Hepatocyte (in vitro differentiated cells): ENCODE data around the gene KRTAP9-6. TPM values are rescaled to one million over a fixed set of nuclear protein-coding genes. Genes with fewer than 3 reads are reported as not detected.

Source experiments
- DNase-seq: peaks from one replicate; pipeline ENCODE4 v3.0.0-alpha.2; 2016; ENCODE audit warnings: low spot score
- H2AFZ ChIP-seq: fragments of 200-600 bp; sonication (generic); 2 replicates; pipeline ENCODE4 v1.6.0; 2016; ENCODE audit warnings: antibody characterized with exemption, mild to moderate bottlenecking
- H3K27ac ChIP-seq: fragments of 200-600 bp; sonication (generic); 2 replicates; pipeline ENCODE4 v1.5.1; 2016; ENCODE audit warnings: mild to moderate bottlenecking
- H3K27me3 ChIP-seq: fragments of 200-600 bp; sonication (generic); 2 replicates; pipeline ENCODE4 v1.6.1; 2016
- H3K36me3 ChIP-seq: fragments of 200-600 bp; sonication (generic); replicated peaks from 2 replicates; pipeline ENCODE4 v1.5.1; 2016; ENCODE audit warnings: low read depth; ENCODE audit not compliant: insufficient read depth
- H3K4me1 ChIP-seq: fragments of 200-600 bp; sonication (generic); 2 replicates; pipeline ENCODE4 v1.5.1; 2016; ENCODE audit warnings: mild to moderate bottlenecking, moderate library complexity; ENCODE audit not compliant: insufficient read depth
- H3K4me2 ChIP-seq: fragments of 200-600 bp; sonication (generic); 2 replicates; pipeline ENCODE4 v1.6.0; 2016
- H3K4me3 ChIP-seq: fragments of 200-600 bp; sonication (generic); 2 replicates; pipeline ENCODE4 v1.5.1; 2016; ENCODE audit warnings: mild to moderate bottlenecking
- H3K79me2 ChIP-seq: fragments of 200-600 bp; sonication (generic); 2 replicates; pipeline ENCODE4 v1.6.0; 2017; ENCODE audit warnings: mild to moderate bottlenecking
- H3K9me2 ChIP-seq: fragments of 200-600 bp; sonication (generic); replicated peaks from 2 replicates; pipeline ENCODE4 v1.6.0; 2017; ENCODE audit warnings: mild to moderate bottlenecking; ENCODE audit not compliant: insufficient read depth
- H3K9me3 ChIP-seq: fragments of 200-600 bp; sonication (generic); 2 replicates; pipeline ENCODE4 v1.5.1; 2016; ENCODE audit warnings: low read depth, mild to moderate bottlenecking
- H4K20me1 ChIP-seq: fragments of 200-600 bp; sonication (generic); 2 replicates; pipeline ENCODE4 v1.6.0; 2016; ENCODE audit warnings: mild to moderate bottlenecking; ENCODE audit not compliant: insufficient read depth, poor library complexity, severe bottlenecking
- CTCF ChIP-seq: fragments of 200-600 bp; sonication (generic); IDR thresholded peaks from 2 replicates; pipeline ENCODE4 v1.5.1; 2016; ENCODE audit warnings: antibody characterized with exemption, mild to moderate bottlenecking; ENCODE audit not compliant: poor library complexity
- EZH2 ChIP-seq: fragments of 200-600 bp; sonication (generic); IDR thresholded peaks from 2 replicates; pipeline ENCODE4 v1.6.1; 2016; ENCODE audit warnings: antibody characterized with exemption, mild to moderate bottlenecking, borderline replicate concordance
- EZH2phosphoT487 ChIP-seq: fragments of 200-600 bp; sonication (generic); IDR thresholded peaks from one replicate; pipeline ENCODE4 v1.6.1; 2018; ENCODE audit warnings: antibody characterized with exemption, mild to moderate bottlenecking, low read depth, moderate library complexity; ENCODE audit not compliant: unreplicated experiment, severe bottlenecking
- WGBS: methylation state at CpG from one replicate; pipeline ENCODE4 v1.1.6; 2016; ENCODE audit warnings: low lambda C conversion rate; ENCODE audit errors: missing lambda C conversion rate; 5-methylcytosine and 5-hydroxymethylcytosine counted together
- polyA plus RNA-seq: library from polyadenylated mRNA; unstranded; fragments of >200 nt; fragmentation: Nextera tagmentation; extraction: Ambion mirVana; gene quantifications from 2 replicates; pipeline ENCODE4 v1.2.1, GENCODE V29; 2016
- total RNA-seq: library from RNA; depleted of rRNA; stranded (reverse); fragments of >200 nt; gene quantifications from 2 replicates; pipeline ENCODE4 v1.2.3, GENCODE V29; 2014

The KRTAP9-6 gene
- total and polyA plus RNA-seq, 2 experiments from 2014 or later: not detected

GRCh38 chr17:41302981-41303380 lies 37.8 kb downstream of the KRTAP9-6 start:
- H3K27ac ChIP-seq: no peak overlapping the region
- no peak overlapping the region for H2AFZ ChIP-seq
- WGBS: 92% methylated on average over 4 of the region's 4 CpGs
- DNase-seq: no peak
- H3K4me2 ChIP-seq: no peak overlapping the region
- H3K27me3 ChIP-seq: no peaks in the 10 kb centered on the region
- H3K9me3 ChIP-seq: no peaks in the 10 kb centered on the region
- no peaks in the 10 kb centered on the region for H4K20me1 ChIP-seq
- no peak overlapping the region for H3K4me3 ChIP-seq
- no peaks in the 10 kb centered on the region for H3K4me1 ChIP-seq
- H3K36me3 ChIP-seq: no peaks in the 10 kb centered on the region
- H3K9me2 ChIP-seq: no peaks in the 10 kb centered on the region
- H3K79me2 ChIP-seq: no peaks in the 10 kb centered on the region
- TF ChIP-seq EZH2 (no peak), CTCF (no peak), EZH2phosphoT487 (no peak)

GRCh38 chr17:41304091-41304490 lies 38.9 kb downstream of the KRTAP9-6 start:
- no peaks in the 10 kb centered on the region for H3K9me2 ChIP-seq
- 89% methylated on average over 12 of the region's 12 CpGs for WGBS
- H4K20me1 ChIP-seq: no peaks in the 10 kb centered on the region

GRCh38 chr17:41307647-41308046 lies 42.5 kb downstream of the KRTAP9-6 start:
- no peak overlapping the region for H3K4me2 ChIP-seq
- no peaks in the 10 kb centered on the region for H3K9me3 ChIP-seq
- no peak overlapping the region for H3K27ac ChIP-seq
- no peaks in the 10 kb centered on the region for H3K79me2 ChIP-seq
- H3K9me2 ChIP-seq: no peaks in the 10 kb centered on the region
- no peaks in the 10 kb centered on the region for H3K27me3 ChIP-seq
- H2AFZ ChIP-seq: no peak overlapping the region
- no peak for DNase-seq
- H3K4me3 ChIP-seq: no peak overlapping the region
- H4K20me1 ChIP-seq: no peaks in the 10 kb centered on the region
- no peaks in the 10 kb centered on the region for H3K4me1 ChIP-seq
- H3K36me3 ChIP-seq: no peaks in the 10 kb centered on the region
- TF ChIP-seq CTCF (no peak), EZH2 (no peak), EZH2phosphoT487 (no peak)
- WGBS: 84% methylated on average over 9 of the region's 9 CpGs

More at GRCh38 chr17:41304091-41304490, 38.9 kb downstream of the KRTAP9-6 start:
- Histone ChIP-seq H3K27ac (no peak overlapping the region), H3K27me3 (no peaks in the 10 kb centered on the region), H3K79me2 (no peaks in the 10 kb centered on the region), H3K4me3 (no peak overlapping the region), H2AFZ (no peak overlapping the region), H3K4me1 (no peaks in the 10 kb centered on the region), H3K9me3 (no peaks in the 10 kb centered on the region), H3K4me2 (no peak overlapping the region), H3K36me3 (no peaks in the 10 kb centered on the region)
- no peak for TF ChIP-seq CTCF
- TF ChIP-seq EZH2phosphoT487: no peak
- no peak for TF ChIP-seq EZH2
- no peak for DNase-seq
